GM06990 (cell line): ENCODE results near the gene EIPR1.

Experiments used
- DNase-seq: peaks from one replicate; pipeline ENCODE4 v3.0.0-alpha.2; 2011; ENCODE audit not compliant: insufficient read length; ENCODE audit errors: extremely low read depth
- H3K27me3 ChIP-seq: replicated peaks from 2 replicates; pipeline ENCODE4 v1.6.0; 2011; ENCODE audit warnings: low read length; ENCODE audit not compliant: control insufficient read depth, insufficient read depth
- H3K36me3 ChIP-seq: 2 replicates; pipeline ENCODE4 v1.5.1; 2011; ENCODE audit warnings: low read length; ENCODE audit not compliant: control insufficient read depth, insufficient read depth
- H3K4me3 ChIP-seq: replicated peaks from 2 replicates; pipeline ENCODE4 v1.5.1; 2011; ENCODE audit warnings: low read depth, mild to moderate bottlenecking, control low read depth, low read length
- CTCF ChIP-seq: IDR thresholded peaks from 2 replicates; pipeline ENCODE4 v1.5.1; 2011; ENCODE audit warnings: low read length, control low read depth, mild to moderate bottlenecking, inconsistent platforms; ENCODE audit not compliant: insufficient read depth, poor library complexity, severe bottlenecking

EIPR1 gene

GRCh38 chr2:3178578-3179031 lies 199.0 kb downstream of the EIPR1 start:
- H3K36me3 ChIP-seq: peaks cover 6% of the 10 kb centered on the region
- no peak overlapping the region for H3K4me3 ChIP-seq
- no peak for TF ChIP-seq CTCF
- no peaks in the 10 kb centered on the region for H3K27me3 ChIP-seq
- no peak for DNase-seq

DNA sequence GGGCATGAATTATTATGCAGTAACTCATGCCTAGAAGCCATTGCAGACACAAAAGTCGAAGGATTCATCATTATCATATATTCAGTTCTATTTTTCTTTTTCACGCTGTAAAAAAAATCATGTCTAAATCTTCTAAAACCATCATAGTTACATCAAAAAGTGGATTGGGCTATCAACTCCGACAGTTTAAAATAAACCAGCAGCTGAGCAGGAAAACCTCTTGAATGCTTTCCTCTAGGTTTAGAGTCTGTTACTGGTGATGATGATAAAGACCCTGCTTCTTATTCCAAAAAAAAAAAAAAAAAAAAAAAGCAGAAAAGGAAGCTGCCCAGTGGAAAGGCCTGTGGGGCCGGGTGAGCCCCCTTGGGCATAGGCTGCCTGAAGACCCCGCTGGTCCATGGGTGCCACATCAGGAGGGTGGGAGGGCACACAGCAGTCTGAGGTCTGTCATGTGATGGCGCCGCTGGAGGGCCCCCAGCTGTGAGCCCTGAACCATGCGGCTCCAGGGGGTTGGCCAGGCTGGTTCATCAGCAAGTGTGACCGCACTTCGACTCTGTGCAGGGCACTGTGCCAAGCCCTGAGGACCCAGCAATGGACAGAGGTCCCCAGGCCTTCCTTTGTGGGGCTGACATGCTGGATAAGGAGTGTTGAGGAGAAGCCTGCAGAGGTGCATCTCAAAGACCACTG lies 199.6 kb downstream of the EIPR1 start:
- Histone ChIP-seq H3K36me3 (peaks cover 6% of the 10 kb centered on the region), H3K4me3 (no peak overlapping the region), H3K27me3 (no peaks in the 10 kb centered on the region)
- TF ChIP-seq CTCF: no peak
- DNase-seq: no peak

GRCh38 chr2:3176869-3177255 lies 200.8 kb downstream of the EIPR1 start:
- DNase-seq: no peak
- no peak overlapping the region for H3K4me3 ChIP-seq
- peaks cover 7% of the 10 kb centered on the region for H3K36me3 ChIP-seq
- no peak for TF ChIP-seq CTCF
- H3K27me3 ChIP-seq: no peaks in the 10 kb centered on the region

- TF ChIP-seq CTCF: no peak
- no peak for DNase-seq
- Histone ChIP-seq H3K36me3 (peaks cover 7% of the 10 kb centered on the region), H3K4me3 (no peak overlapping the region), H3K27me3 (no peaks in the 10 kb centered on the region)
Measured at GRCh38 chr2:3176071-3176868, 201.3 kb downstream of the EIPR1 start.

DNA sequence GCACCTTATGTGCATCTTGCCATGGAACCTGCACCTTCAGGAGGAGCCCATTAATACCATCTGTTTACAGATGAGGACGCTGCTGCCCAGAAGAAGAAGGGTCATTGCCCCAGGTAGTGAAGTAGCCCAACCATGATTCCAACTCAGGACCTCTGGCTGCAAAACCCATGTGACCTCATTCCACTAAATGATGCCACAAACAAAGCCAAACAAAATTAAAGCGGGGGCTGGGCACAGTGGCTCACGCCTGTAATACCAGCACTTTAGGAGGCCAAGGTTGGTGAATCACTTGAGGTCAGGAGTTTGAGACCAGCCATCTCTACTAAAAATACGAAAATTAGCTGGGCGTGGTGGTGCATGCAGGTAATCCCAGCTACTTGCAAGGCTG lies 202.1 kb downstream of the EIPR1 start:
- no peak for DNase-seq
- peaks cover 9% of the 10 kb centered on the region for H3K36me3 ChIP-seq
- no peak for TF ChIP-seq CTCF
- no peaks in the 10 kb centered on the region for H3K27me3 ChIP-seq
- no peak overlapping the region for H3K4me3 ChIP-seq
